Lower leg skin (tissue), 4 donors: ENCODE results near the gene BMP2. TPM values are rescaled to one million over a fixed set of nuclear protein-coding genes. Genes with fewer than 3 reads are reported as not detected.

Source experiments
- DNase-seq, 2 donors: peaks; one replicate each; pipeline ENCODE4 v3.0.0-alpha.2; 2019; ENCODE audit warnings: low spot score in 2 of 2
- H3K4me3 ChIP-seq: fragments of 200-600 bp; sonication (generic); 2 replicates; pipeline ENCODE4 v1.5.1; 2017; ENCODE audit warnings: mild to moderate bottlenecking, low read depth; ENCODE audit not compliant: poor library complexity, severe bottlenecking
- CTCF ChIP-seq, 3 donors: fragments of 450-650 bp; IDR thresholded peaks; one replicate each; pipeline ENCODE4 v1.5.1; 2016; ENCODE audit warnings: antibody characterized with exemption in 3 of 3, mild to moderate bottlenecking in 3 of 3, moderate library complexity in 2 of 3
- POLR2A ChIP-seq, 2 donors: fragments of 450-650 bp; IDR thresholded peaks; one replicate each; pipeline ENCODE4 v1.6.1; 2016 to 2017; ENCODE audit warnings: antibody characterized with exemption in 2 of 2, mild to moderate bottlenecking in 1 of 2, moderate library complexity in 1 of 2
- WGBS, 2 donors: methylation state at CpG; one replicate each; pipeline ENCODE4 v1.1.5; 2018; 5-methylcytosine and 5-hydroxymethylcytosine counted together
- intact Hi-C: fragments of 100-400 bp; cut with DNase I; formaldehyde crosslinking; loops from one replicate; pipeline ENCODE4 v1.15.0; 2023; ENCODE audit warnings: low total_unique reads
- total RNA-seq, 4 donors: library from RNA; depleted of rRNA; stranded (reverse); fragments of >200 nt; gene quantifications; one replicate each; pipeline ENCODE4 v1.1.0, GENCODE V29; 2016

The BMP2 gene
- total RNA-seq, 4 donors from 2014 or later = 21.0 to 42.8 (median 23.7) TPM

GRCh38 chr20:6740096-6740495 lies 27.4 kb upstream of the BMP2 start:
- no peak overlapping the region for H3K4me3 ChIP-seq
- 92 to 99% methylated on average over 3 of the region's 3 CpGs for WGBS, 2 donors
- intact Hi-C loops = no loop called here
- DNase-seq = no peak
- TF ChIP-seq POLR2A (IDR thresholded peaks at IDR 0.05) (no peak), CTCF (IDR thresholded peaks at IDR 0.05) (no peak)

- intact Hi-C loops = no loop called here
- no peak for TF ChIP-seq POLR2A (IDR thresholded peaks at IDR 0.05)
- no peak for TF ChIP-seq CTCF (IDR thresholded peaks at IDR 0.05)
- no peak overlapping the region for H3K4me3 ChIP-seq
- WGBS, 2 donors = 90 to 100% methylated on average over 1 of the region's 1 CpG
- DNase-seq = no peak
Observed at GRCh38 chr20:6744180-6744579, 23.3 kb upstream of the BMP2 start.

GRCh38 chr20:6744805-6745204 lies 22.7 kb upstream of the BMP2 start:
- DNase-seq = no peak
- intact Hi-C loops = no loop called here
- WGBS, 2 donors = 79 to 88% methylated on average over 4 of the region's 4 CpGs
- no peak overlapping the region for H3K4me3 ChIP-seq
- TF ChIP-seq POLR2A (IDR thresholded peaks at IDR 0.05) (no peak), CTCF (IDR thresholded peaks at IDR 0.05) (no peak)

GRCh38 chr20:6746901-6747609 lies 20.4 kb upstream of the BMP2 start:
- no peak overlapping the region for H3K4me3 ChIP-seq
- DNase-seq = no peak
- intact Hi-C loops = no loop called here
- 55 to 56% methylated on average over 6 of the region's 6 CpGs for WGBS, 2 donors
- TF ChIP-seq CTCF (IDR thresholded peaks at IDR 0.05) (no peak), POLR2A (IDR thresholded peaks at IDR 0.05) (no peak)

GRCh38 chr20:6750438-6750837 lies 17.0 kb upstream of the BMP2 start:
- intact Hi-C loops = no loop called here
- DNase-seq = no peak
- no peak overlapping the region for H3K4me3 ChIP-seq
- TF ChIP-seq POLR2A (IDR thresholded peaks at IDR 0.05) (no peak), CTCF (IDR thresholded peaks at IDR 0.05) (no peak)
